GM12878 (cell line): ENCODE measurements around the gene SLC25A45. TPM values are rescaled to one million over a fixed set of nuclear protein-coding genes. Genes with fewer than 3 reads are reported as not detected.

ENCODE experiments used
- ATF7 ChIP-seq: fragments of 450-650 bp; IDR thresholded peaks from 2 replicates; pipeline ENCODE4 v1.6.1; 2016; ENCODE audit warnings: low read depth, mild to moderate bottlenecking
- DPF2 ChIP-seq: fragments of 450-650 bp; IDR thresholded peaks from 2 replicates; pipeline ENCODE4 v1.6.1; 2017; ENCODE audit warnings: mild to moderate bottlenecking
- POLR2A ChIP-seq: IDR thresholded peaks from 2 replicates; pipeline ENCODE4 v1.6.1; 2011; ENCODE audit warnings: low read depth, mild to moderate bottlenecking, low read length
- POU2F2 ChIP-seq: IDR thresholded peaks from 3 replicates; pipeline ENCODE4 v1.6.1; 2011; ENCODE audit warnings: low read depth, mild to moderate bottlenecking, low read length, borderline replicate concordance
- SREBF2 ChIP-seq: IDR thresholded peaks from 2 replicates; pipeline ENCODE4 v1.6.1; 2012; ENCODE audit warnings: mild to moderate bottlenecking, low read length
- TBL1XR1 ChIP-seq: IDR thresholded peaks from 2 replicates; pipeline ENCODE4 v1.6.1; 2012; ENCODE audit warnings: low read depth, low read length, improper control_type of control experiment
- polyA plus RNA-seq, 11 experiments: library from polyadenylated mRNA; depleted of rRNA in 4 of 11; unstranded in 6 of 11; stranded (reverse) in 5 of 11; fragments of >200 nt; fragmentation: Nextera tagmentation in 4 of 11; fragmentation: Illumina TruSeq in 1 of 11; extraction: Ambion mirVana in 4 of 11; extraction: Trizol in 1 of 11; gene quantifications; 1 replicate in 1 of 11; 2 replicates in 10 of 11; pipeline versions ENCODE4 v1.2.1 to v1.2.3, GENCODE V29; 2011 to 2016; ENCODE audit warnings: inconsistent platforms in 2 of 11, missing spikeins in 2 of 11, low read depth in 1 of 11
- total RNA-seq, 4 experiments: library from RNA; depleted of rRNA in 3 of 4; stranded (reverse); fragments of >200 nt in 3 of 4; fragmentation: Illumina TruSeq in 1 of 4; extraction: Trizol in 1 of 4; gene quantifications; 2 replicates each; pipeline versions ENCODE4 v1.2.1 to v1.2.3, GENCODE V29; 2013 to 2021
- TF ChIP-seq, protein P1 (sequence below): fragments of 450-650 bp; IDR thresholded peaks from 2 replicates; pipeline ENCODE4 v1.6.1; 2018; ENCODE audit warnings: mild to moderate bottlenecking, low read depth, moderate library complexity; ENCODE audit not compliant: partially characterized antibody
- TF ChIP-seq, protein P2 (sequence below): fragments of 450-650 bp; IDR thresholded peaks from 2 replicates; pipeline ENCODE4 v1.6.1; 2017; ENCODE audit warnings: low read depth, mild to moderate bottlenecking, moderate library complexity

The SLC25A45 gene
- total and polyA plus RNA-seq, 10 of the 15 experiments (the other 5 are each of a cell fraction or from before 2014, with no cell fraction given): 4.1 to 35.2 (median 20.3) TPM

DNA sequence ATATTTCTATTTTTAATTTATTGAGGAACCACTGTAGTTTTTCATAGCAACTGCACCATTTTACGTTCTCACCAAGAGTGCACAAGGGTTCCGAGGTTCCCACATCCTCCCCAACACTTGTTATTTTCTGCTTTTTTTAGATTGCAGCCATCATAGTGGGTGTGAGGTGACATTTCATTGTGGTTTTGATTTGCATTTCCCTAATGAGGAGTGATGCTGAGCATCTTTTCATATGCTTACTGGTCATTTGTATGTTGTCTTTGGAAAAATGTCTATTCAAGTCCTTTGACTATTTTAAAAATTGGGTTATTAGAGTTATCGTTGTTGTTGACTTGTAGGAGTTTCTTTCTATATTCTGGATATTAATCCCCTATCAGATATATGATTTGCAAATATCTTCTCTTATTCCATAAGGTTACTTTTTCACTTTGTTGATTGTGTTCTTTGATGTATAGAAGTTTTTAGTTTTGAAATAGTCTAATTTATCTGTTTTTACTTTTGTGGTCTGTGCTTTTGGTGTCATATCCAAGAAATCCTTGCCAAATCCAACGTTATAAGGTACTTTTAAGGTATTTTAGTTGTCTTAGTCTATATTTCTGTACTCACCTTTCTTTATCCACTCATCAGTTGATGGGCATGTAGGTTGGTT lies 49.1 kb upstream of the SLC25A45 start (continued):
- TF ChIP-seq POU2F2 (peak; percentile 97), POLR2A (no peak), SREBF2 (no peak), TBL1XR1 (peak; percentile 89; the same call in 1 of the 2 replicates), ATF7 (peak; percentile 92), DPF2 (0 out of 2 replicates have a peak, but pooled peaks have one; percentile 53)
- TF ChIP-seq, protein P1, sequence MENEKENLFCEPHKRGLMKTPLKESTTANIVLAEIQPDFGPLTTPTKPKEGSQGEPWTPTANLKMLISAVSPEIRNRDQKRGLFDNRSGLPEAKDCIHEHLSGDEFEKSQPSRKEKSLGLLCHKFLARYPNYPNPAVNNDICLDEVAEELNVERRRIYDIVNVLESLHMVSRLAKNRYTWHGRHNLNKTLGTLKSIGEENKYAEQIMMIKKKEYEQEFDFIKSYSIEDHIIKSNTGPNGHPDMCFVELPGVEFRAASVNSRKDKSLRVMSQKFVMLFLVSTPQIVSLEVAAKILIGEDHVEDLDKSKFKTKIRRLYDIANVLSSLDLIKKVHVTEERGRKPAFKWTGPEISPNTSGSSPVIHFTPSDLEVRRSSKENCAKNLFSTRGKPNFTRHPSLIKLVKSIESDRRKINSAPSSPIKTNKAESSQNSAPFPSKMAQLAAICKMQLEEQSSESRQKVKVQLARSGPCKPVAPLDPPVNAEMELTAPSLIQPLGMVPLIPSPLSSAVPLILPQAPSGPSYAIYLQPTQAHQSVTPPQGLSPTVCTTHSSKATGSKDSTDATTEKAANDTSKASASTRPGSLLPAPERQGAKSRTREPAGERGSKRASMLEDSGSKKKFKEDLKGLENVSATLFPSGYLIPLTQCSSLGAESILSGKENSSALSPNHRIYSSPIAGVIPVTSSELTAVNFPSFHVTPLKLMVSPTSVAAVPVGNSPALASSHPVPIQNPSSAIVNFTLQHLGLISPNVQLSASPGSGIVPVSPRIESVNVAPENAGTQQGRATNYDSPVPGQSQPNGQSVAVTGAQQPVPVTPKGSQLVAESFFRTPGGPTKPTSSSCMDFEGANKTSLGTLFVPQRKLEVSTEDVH: no peak
- TF ChIP-seq, protein P2, sequence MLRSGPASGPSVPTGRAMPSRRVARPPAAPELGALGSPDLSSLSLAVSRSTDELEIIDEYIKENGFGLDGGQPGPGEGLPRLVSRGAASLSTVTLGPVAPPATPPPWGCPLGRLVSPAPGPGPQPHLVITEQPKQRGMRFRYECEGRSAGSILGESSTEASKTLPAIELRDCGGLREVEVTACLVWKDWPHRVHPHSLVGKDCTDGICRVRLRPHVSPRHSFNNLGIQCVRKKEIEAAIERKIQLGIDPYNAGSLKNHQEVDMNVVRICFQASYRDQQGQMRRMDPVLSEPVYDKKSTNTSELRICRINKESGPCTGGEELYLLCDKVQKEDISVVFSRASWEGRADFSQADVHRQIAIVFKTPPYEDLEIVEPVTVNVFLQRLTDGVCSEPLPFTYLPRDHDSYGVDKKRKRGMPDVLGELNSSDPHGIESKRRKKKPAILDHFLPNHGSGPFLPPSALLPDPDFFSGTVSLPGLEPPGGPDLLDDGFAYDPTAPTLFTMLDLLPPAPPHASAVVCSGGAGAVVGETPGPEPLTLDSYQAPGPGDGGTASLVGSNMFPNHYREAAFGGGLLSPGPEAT: peak; percentile 70
